Left renal cortex interstitium (tissue), 4 donors: ENCODE data around the gene FOXA3. TPM values are rescaled to one million over a fixed set of nuclear protein-coding genes. Genes with fewer than 3 reads are reported as not detected.

Source experiments
- DNase-seq, 4 donors: peaks; one replicate each; pipeline ENCODE4 v3.0.0-alpha.2; 2013; ENCODE audit warnings: low read depth in 4 of 4, low spot score in 2 of 4, missing footprints in 1 of 4
- polyA plus RNA-seq, 4 donors: library from polyadenylated mRNA; unstranded; fragments of 120-200 nt; gene quantifications; one replicate each; pipeline ENCODE4 v1.2.1, GENCODE V29; 2013; ENCODE audit not compliant: insufficient read length in 4 of 4

The FOXA3 gene
- polyA plus RNA-seq = under 1 TPM; 0.40 to 0.60 (median 0.50) TPM

DNA sequence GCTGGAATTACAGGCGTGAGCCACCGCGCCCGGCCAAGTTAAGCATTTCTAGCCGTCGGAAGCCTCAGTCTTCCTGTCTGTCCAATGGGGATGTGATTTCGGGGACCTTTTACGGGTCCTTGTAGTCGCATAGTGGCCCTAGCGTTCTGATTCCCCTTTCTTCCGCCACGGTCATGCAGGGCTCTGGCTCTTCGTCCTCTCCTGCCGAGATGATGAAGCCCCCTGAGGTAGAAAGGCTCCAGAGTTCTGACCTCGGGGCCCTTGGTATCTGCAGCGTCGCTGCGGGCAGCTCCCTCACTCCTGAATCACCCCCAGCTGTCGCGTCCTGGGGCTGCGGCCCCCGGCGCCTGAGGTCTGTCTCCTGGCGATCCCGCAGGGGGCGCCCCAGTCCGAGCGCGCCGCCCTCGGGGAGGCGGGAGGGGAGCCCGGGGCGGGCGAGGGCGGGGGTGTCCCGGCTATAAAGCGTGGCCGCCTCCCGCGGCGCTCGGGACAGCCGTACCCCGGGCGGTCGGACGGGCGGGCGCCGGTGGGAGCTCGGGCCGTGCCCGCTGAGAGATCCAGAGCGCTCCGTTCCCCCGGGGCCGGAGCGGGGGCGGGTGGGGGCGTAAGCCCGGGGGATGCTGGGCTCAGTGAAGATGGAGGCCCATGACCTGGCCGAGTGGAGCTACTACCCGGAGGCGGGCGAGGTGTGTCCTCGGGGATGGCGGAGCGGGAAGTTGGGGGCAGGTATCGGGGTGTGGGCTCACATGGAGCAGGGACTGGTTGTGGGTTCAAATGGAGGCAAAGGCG lies at the start of gene FOXA3:
FOXA3 (plus strand) TSS at position 487 of the 789 bp plus-strand sequence; CDS start at position 618, 131 bp downstream.
- DNase-seq = no peak

DNA sequence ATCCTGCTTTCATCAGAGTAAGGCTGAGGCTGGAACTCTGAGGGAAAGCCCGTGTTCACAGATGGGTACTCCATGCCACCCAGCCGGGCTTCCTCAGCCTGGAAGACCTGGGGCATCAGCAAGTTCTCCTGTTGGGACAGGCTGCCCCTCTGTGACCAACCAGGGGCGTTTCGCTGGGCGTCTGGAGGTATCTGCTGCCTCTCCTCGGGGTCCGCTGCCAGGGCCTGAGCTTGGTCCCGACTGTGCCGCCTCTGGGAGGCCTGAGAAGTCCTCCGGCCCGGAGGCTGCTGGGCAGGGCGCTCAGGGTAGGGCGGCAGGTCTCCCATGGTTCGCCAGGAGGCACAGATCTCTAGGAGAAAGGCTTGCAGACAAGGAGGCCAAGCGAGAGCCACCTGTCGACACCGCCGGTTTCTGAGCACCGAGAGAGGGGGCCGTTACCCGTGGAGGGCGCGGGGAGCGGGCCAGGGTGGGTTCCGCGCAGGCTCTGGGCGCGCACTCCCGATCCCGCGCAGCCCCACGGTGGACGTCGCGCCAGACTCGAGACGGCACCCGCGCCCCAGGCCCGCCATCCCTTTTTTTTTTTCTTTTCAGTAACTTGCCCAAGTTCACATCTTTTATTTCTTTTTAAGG lies 49.2 kb upstream of the FOXA3 start, which contains the start of gene RSPH6A:
RSPH6A (minus strand) TSS at position 458 of the 630 bp plus-strand sequence; CDS start at position 326, 132 bp downstream.
- no peak for DNase-seq

DNA sequence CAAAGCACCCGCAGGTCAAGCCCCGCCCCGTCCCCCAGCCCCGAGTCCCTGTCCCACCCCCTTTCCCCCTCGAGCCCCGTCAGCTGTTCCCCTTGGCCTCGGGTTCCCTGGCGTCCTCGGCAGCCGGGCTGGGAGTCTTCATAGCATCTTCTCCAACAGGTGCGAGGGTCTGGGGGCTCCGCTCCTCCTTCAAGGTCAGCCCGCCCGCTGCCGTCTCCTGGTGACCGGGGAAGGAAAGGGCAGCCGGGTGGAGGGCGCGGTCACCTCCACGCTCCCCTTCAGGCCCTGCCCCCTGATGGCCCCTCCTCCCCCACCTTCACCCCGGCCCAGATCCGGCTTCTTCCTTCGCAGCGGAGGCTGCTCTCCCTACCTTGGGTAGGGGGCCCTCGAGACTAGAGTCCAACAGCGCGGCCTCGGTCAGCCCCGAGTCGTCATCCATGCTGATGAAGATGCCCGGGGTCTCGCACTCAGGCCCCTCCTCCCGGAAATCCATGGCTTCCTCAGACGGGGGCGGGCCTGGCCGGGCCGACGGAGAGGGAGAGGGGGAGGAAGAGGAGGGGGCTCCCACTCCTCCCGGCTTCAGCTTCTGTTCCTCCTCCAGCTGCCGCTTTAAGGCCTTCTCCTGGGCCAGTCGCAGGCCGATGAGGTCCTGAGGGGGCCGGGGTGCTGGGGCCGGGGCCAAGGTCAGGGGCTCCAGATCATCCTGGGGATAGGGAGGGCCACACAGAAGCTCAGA lies 48.5 kb upstream of the FOXA3 start:
- DNase-seq = peak in 1 of 4 donors; percentile 61

DNA sequence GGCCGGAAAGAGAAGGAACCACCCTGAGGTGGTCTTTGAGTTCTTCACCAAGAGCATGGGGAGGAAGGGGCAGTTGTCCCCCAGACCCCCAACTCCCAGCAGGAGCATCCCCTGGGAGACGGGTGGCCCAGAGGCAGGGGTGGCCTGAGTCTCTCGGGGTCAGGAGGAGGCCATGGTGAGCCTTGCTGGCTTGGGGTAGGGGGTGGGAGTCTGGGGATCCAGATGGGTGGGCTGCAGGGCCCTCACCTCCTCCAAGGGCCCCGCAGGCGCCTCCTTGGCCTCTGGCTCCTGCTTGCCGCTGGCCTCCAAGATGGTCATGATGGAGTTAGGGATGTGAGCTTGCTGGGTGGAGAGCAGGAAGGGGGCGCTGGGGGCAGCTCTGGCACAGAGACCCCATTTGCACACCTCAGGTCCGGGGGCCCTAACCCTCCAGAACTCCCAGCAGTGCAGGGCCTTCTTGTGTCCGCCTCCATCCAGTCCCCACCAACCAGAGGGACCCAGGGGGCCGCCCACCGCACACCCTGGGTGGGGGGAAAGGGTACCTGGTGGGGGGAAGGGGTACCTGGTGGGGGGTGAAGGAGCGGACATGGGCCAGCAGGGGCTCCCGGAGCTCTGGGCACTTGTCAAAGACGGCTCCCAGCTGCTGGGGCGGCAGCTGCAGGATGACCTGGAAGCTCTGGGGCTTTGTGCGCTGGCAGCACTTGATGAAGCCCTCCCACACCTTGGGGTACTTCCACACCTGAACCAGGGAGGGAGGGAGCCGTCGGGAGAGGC lies 47.7 kb upstream of the FOXA3 start:
- DNase-seq = no peak

DNA sequence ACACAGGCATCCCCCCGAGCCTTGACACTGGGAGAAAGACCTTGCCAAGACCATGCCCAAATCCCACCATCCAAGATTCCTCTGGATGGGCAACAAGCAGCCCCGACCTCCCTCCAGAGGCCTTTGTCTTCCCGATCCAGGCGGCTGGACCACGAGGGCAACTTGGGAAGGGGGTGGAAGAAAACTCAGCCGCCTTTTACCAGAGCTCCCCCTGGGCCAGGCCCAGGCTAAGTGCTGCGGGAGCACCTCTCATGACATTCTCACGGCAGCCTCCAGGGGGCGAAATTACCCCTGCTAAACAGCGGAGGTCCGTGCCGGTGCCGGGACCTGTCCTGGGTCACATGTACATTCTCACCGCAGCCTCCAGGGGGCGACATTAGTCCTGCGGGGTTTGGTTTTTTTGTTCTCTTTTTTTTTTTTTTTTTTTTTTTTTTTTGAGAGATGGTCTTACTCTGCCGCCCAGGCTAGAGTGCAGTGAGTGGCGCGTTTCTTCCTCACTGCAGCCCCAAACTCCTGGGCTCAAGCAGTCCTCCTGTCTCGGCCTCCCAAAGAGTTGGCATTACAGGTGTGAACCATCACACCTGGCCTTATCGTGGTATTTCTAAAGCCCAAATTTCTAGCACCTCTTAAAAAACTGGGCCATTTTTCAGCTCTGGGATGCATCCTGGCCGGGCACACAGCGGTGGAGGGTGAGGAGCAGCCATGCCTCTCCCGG lies 47.0 kb upstream of the FOXA3 start:
- DNase-seq = peak in 2 of 4 donors; percentile 86 to 91

DNA sequence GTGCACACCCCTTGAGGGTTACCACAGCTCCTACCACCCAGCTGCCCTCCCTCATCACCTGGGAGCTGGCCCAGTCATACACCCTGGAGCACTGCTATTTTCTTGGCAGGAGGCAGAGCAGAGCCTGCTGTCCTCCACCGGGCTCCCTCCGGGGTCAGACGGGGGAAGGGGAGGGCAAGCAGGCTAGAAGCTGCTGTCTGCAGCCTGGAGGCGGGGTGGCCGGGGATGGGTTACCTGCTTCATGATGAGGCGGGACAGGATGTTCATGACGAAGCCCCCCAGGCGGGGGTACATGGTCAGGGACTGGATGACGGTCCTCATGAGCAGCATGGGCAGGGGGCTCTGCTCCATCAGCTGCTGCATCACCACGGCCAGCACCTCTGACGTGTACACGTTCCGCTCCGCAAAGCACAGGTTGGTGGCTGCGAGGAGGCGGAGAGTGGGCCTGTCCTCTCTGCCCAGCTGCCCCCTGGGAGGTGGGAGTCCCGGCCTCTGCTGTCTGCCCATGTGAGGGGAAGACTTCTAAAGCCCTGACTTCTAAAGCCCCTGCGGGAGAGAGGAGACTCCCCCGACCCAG lies 46.3 kb upstream of the FOXA3 start:
- DNase-seq = no peak

DNA sequence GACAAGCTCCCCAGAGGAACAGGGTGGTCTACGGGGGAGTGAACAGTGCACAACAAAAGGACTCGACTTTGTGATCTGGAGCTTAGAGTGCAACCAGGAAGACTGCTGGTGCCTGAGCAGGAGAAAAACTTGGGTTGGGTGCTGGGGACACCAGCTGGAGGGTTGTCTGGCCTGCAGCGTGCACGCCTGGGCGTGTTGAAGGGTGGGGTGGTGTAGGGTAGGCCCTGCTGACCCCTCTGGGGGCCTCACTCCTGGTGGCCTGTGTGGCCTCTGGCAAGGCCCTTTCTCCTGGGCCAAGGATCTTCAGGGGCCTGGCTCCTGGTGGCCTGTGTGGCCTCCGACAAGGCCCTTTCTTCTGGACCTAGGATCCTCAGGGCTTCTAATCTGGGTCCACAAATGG lies 44.4 kb upstream of the FOXA3 start:
- DNase-seq = no peak

DNA sequence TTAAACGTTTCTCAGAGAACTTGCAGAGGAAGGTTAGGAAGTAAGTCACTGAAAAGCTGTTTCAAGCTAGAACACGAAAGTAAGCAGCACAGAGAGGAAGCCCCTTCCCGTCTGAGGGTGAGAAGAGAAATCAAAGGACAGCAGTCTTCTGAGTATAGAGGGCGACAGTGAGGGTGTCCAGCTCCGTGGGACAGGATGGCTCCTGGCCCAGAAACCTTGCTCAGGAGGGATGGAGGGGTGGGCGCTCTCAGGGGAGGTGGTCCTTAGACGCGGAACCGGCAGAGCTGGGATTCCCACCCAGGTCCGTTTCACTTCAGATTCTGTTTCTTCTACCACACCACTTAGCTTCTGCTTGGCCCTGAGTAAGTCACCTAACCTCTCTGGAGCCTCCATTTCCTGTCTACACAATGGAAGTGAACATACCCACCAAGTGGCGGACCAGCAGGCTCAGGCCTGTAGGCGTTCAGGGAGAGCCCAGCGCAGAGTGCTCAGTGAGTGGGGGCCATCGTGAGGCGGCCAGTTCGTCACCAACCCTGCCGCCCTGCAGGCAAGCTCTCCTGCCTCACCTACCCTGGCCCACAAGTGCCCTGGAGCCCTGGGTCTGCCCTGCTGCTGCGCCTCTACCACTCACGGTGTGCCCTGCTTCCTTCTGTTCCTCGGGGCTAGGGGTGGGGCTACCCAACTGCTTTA lies 43.6 kb upstream of the FOXA3 start:
- no peak for DNase-seq

DNA sequence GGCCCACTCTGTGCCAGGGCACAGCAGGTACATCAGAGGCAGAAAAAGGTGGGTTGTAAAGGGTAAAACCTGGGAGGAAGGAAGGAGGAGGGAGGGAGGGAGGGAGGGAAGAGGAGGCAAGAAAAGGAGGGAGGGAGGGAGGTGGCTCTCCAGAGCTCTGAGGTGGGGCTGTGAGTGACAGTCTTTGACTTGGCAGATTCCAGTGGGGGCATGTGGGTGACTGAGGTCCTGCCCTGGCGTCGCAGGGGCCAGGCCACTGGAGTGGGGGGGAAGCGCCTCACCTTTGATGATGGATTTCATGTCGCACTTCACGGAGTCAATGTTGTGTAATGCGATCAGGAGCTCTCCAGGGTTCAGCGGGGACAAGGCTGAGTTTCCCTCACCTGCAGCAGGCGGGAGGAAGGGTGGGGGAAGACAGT lies 43.0 kb upstream of the FOXA3 start:
- DNase-seq = no peak

DNA sequence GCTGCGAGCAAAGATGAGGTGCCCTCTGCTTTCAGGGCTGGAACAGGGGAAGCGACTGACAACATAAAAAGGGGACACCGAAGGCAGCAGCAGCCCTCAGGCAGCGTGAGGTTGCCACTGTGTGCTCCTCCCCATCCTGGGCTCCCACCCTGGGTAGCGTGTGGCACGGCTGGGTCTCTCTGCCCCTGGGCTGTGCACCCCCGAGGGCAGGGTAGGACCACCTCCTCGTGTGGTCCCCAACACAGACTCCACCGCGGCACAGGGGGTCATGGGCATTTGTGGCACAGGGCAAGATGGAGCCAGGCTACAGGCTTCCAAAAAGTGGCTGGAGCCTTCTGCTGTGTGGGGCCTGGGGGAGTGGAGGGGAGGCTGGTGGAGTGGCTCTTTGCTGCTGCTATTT lies 42.6 kb upstream of the FOXA3 start:
- no peak for DNase-seq

DNA sequence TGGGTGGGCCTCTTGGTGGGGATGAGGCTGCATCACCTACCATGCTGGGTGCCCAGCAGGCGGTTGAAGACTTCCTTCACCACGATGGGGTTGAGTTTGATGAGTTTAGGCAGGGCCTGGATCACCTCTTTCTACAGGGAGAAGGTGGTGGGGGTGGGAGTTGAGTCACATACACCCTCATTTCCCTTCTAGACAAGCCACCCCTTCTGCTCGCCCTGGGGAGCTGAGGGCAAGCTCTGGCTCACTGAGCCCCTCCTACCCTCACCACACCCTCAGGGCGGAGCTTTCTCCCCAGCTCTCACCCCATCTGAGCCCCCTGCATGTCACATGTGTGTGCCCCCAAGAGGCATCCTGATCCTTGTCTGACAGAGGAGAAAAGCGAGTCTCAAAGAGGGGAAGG lies 41.4 kb upstream of the FOXA3 start:
- DNase-seq = no peak

DNA sequence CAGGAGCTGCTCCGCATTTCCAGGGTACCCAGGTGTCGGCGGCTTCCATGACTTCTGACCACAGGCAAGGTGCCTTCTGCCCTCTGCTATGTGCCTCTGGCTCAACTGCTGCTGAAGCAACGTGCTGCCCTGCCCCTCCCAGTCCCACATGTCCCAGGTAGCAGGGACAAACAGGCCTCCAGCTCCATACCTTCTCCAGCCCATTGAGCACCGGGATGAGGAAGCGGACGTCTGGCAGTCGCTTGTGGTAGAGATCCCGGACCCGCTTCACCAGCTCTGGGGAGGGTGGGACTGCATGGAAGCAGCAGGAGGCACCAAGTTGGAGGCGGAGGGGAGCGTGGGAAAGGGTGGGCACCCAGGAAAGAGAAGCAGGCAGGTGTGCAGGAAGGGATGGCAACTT lies 40.9 kb upstream of the FOXA3 start:
- no peak for DNase-seq

DNA sequence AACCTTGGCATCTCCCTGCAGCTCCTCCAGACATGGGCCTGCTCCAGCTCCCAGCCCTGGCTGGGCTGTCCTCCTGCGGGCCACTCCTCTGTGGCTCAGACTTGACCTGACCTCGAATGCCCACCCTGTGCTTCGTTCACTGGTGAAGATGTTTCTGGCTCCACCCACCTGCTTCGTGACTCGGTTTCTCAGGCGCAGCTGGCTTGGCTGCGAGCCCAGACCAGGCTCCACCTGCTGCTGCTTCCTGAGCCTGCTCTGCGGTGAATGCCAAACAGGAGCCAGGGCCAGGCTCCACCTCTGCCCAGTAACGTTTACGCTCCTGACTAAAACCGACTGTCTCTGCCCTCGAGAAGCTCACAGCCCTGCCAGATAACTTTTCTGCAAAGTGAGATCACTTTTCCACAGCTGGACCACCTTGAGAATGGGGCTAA lies 40.1 kb upstream of the FOXA3 start:
- DNase-seq = no peak

DNA sequence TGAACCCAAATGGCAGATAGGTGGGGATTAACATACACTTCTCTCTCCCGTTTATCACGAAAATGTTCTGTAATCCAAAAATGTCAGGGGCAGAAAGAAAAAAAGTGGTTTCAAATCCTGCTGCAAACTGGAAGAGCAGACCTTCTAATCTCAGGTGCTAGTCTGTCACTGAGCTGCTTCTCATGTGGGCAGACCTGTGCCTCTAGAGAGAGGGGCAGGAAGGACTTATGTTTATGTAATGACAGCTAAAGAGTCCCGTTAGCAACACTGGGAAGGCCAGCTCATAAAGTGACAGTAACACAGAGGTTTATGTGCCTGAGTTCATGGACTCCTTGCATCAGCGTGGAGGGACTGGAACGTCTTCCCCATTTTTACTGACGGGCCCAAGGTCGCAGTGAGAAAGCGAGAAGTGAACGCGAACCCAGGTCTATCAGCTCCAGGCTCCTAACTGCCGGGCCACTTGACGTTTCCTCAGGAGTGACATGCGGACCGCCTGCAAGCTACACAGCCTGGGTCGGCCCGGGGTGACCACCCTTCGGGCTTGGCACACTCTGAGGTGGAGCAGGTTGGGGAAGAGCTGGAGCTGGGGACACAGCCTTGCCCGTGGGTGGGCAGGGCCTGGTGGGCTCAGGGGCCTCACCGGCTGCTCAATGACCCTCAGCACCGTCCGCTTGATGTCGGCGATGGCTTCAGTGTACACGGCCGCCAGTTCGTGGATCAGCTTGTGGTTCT lies 39.4 kb upstream of the FOXA3 start:
- DNase-seq = no peak

DNA sequence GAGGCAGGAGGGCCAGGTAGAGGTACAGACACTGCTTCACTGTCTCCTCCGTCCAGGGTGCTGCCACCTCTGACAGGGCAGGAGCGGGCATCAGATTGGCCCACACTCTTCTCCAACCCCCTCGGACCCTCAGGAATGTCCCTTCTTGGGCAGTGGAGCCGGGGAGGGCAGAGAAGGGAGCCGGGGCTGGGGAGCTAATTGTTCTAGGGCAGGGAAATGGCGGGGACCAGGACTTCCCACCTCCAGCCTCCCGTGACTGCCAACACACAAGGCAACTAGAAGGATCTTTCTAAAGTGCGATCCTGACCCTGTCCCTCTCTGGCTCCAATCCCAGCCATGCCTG lies 38.9 kb upstream of the FOXA3 start:
- no peak for DNase-seq

DNA sequence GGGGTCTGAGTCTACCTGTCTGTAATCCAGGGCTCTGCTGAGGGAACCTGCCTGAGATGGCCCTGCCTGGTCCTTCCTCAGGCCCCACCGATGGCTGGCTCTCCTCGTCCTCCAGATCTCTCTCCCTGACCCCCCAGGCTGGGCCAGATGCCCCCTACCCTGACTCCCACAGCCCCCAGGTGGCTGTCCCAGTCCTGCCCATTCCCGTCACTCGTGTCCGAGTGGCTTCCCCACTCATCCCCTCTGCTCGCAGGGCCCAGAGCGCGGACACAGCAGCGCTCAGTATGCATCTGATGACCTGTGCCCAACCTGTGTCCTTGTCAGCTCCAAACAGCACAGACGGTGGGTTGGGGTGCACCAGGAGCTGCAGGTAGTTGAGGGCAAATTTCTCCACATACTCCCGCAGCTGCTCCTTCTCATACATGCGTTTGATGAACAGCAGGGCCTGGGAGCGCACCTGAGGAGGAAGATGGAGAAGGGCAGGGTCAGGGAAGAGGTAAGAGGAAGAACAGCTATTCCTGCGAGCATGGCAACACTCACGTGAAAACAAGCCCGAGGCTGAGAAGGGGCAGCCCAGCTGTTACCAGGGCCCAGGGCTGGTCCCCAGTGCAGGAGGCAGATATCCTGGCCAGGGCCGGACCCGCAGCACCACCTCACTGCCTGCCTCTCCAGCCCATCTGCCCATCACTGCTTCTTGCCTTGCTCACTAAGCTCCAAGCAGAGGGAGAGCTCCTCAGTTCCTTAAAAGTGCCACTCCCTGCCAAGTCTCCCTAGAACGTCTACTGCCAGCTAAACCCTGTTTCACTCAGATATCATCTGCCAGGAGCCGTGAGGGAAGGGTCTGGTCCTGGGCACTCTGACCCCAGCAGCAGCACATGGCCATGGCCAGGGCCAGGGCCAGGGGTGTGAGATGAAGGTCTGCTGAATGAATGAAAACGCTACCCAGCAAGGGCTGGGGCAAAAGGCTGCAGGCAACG lies 37.9 kb upstream of the FOXA3 start:
- no peak for DNase-seq

DNA sequence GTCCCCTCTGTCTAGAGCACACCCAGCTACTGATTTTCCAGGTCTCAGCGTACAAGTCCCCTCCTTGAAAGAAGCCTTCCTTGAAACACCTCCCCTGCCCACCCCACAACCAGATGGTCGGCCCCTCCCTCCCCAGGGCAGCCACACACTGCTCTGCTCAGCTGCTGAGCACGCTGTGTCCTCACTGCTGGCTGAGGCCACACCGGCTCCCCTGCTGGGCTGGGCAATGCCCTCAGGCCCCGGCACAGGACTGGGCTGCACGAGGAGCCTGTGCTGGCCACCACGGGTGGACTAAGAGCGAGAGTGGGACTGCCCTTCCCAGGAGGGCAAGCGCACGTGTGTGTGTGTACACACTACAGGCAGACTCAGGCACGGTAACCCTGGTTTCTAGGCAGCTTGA lies 37.2 kb upstream of the FOXA3 start:
- DNase-seq = no peak
